GM18870 (cell line): ENCODE measurements around the gene DNMT1.
"Not testable (repeated sequence)": the region's sequence is repeated elsewhere in the genome, so short reads cannot be mapped to it uniquely, and the experiment has no call there.

Experiments
- ATAC-seq: cut with Tn5 transposase; IDR thresholded peaks from one replicate; pipeline ENCODE4 v1.9.1; 2021; ENCODE audit warnings: moderate library complexity; ENCODE audit not compliant: unreplicated experiment

Gene DNMT1

DNA sequence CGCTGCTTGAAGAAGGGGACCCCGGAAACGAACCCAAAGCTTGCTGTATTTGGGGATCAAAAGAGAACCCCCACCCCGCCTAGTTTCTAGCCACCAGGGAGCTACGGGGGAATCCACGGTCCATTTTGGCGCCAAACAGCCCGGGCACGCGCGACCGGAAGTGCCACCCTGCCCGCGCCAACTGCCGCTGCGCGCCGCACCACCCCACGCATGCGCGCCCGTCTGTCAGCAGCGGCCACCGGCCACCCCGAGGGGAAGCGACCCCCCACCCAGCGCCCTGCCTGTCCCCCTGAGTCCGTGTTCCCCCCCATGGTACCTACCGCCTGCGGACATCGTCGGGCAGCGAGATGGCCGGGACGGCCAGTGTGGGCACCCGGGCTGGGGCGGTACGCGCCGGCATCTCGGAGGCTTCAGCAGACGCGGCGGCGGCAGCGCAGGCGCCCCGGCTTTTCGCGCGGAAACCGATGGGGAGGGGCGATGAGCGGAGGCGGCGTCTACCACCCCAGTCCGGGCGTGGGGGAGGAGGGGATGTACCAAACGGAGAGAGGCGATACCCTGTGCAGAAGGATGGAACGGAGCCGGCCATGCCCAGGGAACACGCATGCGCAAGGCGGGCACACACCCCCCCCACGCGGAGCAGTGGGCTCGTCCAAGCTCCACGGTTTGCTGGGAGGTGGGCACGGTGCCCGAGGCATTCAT, at the start of gene DNMT1:
DNMT1 (minus strand) TSS at position 454 of the 699 bp plus-strand sequence; CDS start at position 400, 54 bp downstream.
- ATAC-seq, result peak; percentile 59

GRCh38 chr19:10243606-10244005, 48.9 kb upstream of the DNMT1 start:
- ATAC-seq, result no peak

GRCh38 chr19:10241826-10242449, 47.2 kb upstream of the DNMT1 start:
- ATAC-seq, result not testable (repeated sequence)

DNA sequence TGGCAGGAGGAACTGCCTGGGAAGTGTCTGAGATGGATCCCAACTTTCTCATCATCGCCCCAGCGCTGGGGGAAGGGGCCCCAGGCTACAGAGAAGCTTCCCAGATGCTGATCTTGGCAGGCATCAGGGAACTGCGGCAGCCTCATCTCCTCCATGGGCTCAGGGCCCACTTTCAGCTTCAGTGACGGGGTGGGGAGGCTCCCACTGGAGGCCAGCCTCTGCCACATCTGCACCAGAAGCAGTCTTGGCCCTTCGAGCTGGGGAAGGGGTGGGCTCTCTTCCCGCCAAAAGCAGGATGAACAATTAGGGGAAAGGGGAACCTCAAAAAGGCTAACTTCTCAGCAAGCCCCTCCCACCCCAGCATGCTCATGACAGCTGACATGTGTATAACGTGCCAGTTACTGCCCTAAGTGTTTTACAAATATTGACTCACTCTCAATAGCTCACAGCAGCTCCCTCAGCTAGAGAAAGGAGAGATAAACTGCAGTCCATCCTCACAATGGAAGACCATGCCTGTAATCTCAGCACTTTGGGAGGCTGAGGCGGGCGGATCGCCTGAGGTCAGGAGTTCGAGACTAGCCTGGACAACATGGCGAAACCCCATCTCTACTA, 43.5 kb upstream of the DNMT1 start:
- no peak for ATAC-seq

- no peak for ATAC-seq
Observed at GRCh38 chr19:10237702-10238101, 42.9 kb upstream of the DNMT1 start.

GRCh38 chr19:10235409-10235808, 40.7 kb upstream of the DNMT1 start:
- not testable (repeated sequence) for ATAC-seq

DNA sequence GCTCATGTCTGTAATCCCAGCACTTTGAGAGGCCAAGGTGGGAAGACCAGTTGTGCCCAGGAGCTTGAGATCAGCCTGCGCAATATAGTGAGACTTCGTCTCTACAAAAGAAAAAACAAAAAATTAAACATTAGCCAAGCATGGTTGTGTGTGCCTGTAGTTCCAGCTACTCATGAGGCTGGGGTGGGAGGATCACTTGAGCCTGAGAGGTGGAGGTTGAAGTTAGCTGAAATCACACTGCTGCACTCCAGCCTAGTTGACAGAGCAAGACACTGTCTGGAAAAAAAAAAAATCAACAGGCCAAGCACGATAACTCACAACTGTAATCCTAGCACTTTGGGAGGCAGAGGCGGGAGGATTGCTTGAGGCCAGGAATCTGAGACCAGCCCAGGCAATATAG, 40.2 kb upstream of the DNMT1 start:
- no peak for ATAC-seq

DNA sequence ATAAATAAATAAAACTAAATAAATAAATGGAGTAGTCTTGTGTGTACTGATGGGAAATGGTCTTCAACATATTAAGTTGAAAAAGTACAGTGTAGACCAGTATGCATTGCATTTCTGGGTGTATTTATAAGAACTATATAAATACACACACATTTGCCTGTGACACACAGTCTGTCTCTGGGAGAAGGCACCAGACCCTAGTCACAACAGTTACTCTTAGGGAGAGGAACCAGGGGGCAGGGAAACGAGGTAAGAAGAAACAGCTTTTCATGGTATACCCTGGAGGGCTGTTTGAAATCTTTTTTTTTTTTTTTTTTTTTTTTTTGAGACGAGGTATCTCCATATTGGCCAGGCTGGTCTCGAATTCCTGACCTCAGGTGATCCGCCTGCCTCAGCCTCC, 39.2 kb upstream of the DNMT1 start:
- no peak for ATAC-seq

DNA sequence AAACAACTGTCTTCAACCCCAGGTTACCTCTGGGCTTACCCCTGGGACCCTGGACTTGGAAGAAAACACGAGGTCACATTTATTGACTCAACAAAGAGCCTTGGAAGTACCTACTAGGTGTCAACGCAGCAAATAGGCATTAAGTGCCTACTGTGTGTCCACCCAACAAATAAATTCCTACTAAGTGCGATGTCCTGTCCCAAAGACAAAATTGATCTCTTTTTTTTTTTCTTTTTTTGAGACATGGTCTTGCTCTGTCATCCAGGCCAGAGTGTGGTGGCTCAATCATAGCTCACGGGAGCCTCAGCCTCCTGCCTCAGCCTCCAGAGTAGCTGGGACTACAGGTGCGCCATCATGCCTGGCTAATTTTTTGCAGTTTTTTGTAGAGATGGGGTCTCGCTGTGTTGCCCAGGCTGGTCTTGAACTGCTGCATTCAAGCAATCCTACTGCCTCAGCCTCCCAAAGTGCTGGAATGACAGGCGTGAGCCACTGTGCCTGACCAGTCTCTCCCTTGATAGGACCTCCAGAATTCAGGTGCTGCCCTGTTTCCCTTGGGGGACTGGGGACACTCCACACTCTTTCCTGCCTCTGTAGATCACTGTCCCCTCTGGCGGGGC, 37.0 kb upstream of the DNMT1 start:
- no peak for ATAC-seq

GRCh38 chr19:10230861-10231611, 36.3 kb upstream of the DNMT1 start, which contains the start of gene S1PR2:
Gene S1PR2 (minus strand): TSS chr19:10231331. CDS start chr19:10224905, 6,426 bp downstream.
- no peak for ATAC-seq

DNA sequence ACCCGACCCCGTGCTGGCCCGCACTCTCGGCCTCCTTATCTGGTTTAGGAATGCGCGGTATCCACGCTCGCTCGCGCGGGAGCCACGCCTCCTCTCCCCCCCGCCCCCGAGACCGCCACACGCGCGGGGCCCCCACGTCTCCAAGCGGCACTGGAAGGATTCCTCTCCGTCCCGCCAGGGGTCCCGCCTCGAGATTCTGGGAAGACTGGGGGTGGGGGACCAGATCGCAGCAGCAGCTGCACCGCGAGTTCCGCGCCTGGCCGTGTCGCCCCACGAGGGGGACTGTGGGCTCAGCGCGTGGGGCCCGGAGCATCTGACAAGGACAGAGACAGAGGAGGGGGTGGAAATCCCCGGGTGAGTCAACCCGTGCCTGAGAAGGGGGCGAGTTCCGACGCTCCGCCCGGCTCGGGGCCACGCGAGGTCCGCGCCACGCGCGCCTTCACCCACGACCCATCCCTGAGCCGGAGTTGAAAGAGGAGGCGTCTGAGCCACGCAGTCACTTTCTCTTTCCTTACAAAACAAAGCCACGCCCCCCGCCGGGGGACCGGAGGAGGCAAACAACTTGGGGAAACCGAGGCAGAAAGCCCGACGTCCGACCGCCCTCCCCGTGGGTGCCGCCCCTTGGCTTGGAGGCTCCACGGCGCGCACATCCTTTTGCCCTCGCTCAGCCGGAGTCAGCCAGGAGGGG, 35.6 kb upstream of the DNMT1 start:
- no peak for ATAC-seq

DNA sequence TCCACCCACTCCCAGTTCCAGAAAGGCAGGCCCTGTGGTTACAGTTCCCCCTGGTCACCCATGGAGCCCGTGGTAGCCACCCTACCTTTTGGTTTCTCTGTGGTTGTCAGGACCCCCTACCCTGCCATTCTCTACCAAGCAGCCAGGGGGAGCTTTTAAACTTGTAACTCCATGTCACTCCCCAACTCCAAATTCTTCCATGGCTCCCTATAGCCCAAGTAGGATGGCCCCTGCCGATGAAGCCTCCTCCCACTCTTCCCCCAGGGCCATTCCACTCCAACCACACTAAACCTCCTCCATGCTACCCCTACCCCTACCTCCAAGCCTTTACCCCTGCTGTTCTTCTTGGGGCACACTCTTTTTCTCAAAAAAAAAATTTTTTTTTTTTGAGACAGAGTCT, 34.2 kb upstream of the DNMT1 start:
- no peak for ATAC-seq

GRCh38 chr19:10228393-10228792, 33.6 kb upstream of the DNMT1 start:
- no peak for ATAC-seq

- no peak for ATAC-seq
Observed at GRCh38 chr19:10227026-10227971, 32.5 kb upstream of the DNMT1 start.

- no peak for ATAC-seq
Observed at GRCh38 chr19:10226376-10227025, 31.7 kb upstream of the DNMT1 start.

- no peak for ATAC-seq
Observed at GRCh38 chr19:10226021-10226375, 31.2 kb upstream of the DNMT1 start.

DNA sequence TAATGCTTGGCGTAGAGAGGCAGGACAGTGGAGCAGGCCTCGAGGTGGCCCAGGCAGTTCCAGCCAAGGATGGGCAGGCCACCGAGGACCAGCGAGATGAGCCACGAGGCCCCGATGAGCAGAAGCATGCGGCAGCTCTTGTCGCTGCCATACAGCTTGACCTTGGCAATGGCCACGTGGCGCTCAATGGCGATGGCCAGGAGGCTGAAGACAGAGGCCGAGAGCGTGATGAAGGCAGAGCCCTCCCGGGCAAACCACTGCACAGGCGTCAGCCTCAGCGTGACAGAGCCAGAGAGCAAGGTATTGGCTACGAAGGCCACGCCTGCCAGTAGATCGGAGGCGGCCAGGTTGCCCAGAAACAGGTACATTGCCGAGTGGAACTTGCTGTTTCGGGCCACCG, 29.6 kb upstream of the DNMT1 start:
- no peak for ATAC-seq

DNA sequence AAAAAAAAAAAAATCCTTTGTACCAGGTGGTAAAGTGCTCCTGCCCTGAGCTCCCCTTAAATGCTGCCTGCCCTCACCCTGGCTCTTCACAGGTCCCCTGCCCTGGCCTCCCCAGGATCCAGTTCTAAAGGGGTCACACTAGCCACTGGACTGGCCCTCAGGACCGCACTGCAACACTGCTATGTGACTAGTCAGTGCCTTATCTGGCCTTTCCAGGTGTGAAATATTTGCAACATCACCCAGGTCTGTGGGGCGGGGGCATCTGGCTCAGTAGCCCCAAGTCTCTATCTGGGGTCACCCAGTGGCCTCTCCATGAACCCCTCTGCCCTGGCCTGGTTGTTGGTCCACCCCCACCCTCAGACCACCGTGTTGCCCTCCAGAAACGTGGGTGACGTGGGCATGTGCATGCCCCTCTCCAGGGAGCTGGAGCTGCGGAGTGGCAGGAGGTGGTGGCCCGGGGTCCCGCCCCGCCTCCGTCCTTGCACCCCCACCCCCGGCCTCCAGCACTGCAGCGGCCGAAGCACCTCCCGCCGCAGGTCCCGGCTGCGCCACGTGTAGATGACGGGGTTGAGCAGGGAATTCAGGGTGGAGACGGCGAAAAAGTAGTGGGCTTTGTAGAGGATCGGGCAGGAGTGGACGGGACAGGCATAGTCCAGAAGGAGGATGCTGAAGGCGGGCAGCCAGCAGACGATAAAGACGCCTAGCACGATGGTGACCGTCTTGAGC, 28.9 kb upstream of the DNMT1 start:
- ATAC-seq, result no peak
